ENCODE measurements around the gene SLC39A8. TPM values are rescaled to one million over a fixed set of nuclear protein-coding genes. Genes with fewer than 3 reads are reported as not detected.

Gene SLC39A8
- total RNA-seq, 2 experiments from 2014 or later, result 60.2 to 61.6 TPM

DNA sequence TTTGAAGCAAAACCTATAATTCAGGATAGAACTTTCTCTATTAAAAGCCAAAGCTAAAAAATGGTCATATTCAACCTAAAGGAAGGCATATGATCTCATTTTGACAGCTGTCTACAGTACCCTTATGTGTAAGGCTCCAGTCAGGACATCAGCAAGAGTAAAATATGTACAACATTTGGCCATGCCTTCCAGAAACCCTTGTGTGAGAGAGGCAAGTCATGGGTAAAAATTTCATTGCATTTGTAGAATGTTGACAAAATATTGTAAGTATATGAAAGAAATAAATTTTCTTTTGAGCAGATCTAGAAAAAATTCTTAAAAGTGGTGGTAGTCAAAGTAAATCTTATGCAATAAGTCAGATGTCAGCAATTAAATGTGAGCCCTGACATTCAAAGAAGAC lies 132.3 kb downstream of the SLC39A8 start:
- ATAC-seq, result no peak
- TF ChIP-seq, protein P1, sequence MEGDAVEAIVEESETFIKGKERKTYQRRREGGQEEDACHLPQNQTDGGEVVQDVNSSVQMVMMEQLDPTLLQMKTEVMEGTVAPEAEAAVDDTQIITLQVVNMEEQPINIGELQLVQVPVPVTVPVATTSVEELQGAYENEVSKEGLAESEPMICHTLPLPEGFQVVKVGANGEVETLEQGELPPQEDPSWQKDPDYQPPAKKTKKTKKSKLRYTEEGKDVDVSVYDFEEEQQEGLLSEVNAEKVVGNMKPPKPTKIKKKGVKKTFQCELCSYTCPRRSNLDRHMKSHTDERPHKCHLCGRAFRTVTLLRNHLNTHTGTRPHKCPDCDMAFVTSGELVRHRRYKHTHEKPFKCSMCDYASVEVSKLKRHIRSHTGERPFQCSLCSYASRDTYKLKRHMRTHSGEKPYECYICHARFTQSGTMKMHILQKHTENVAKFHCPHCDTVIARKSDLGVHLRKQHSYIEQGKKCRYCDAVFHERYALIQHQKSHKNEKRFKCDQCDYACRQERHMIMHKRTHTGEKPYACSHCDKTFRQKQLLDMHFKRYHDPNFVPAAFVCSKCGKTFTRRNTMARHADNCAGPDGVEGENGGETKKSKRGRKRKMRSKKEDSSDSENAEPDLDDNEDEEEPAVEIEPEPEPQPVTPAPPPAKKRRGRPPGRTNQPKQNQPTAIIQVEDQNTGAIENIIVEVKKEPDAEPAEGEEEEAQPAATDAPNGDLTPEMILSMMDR (IDR thresholded peaks at IDR 0.05), result no peak
- POLR2A ChIA-PET, result no interaction called here

More for the DNA sequence above, 132.3 kb downstream of the SLC39A8 start:
- H3K27ac Mint-ChIP-seq, result no peak overlapping the region
- peaks cover 2% of the 10 kb centered on the region for H3K27me3 Mint-ChIP-seq
- H3K36me3 Mint-ChIP-seq (ENCODE audit: low read depth), result no peaks in the 10 kb centered on the region
- no peaks in the 10 kb centered on the region for H3K9me3 Mint-ChIP-seq
- H3K4me1 Mint-ChIP-seq (ENCODE audit: low read depth), result no peaks in the 10 kb centered on the region
- CTCF ChIA-PET, result no interaction called here
- H3K4me3 Mint-ChIP-seq, result no peak overlapping the region
- no peak for DNase-seq
- intact Hi-C loops (cut with micrococcal nuclease), result no loop called here

Other genes with a start within 250 kb of the SLC39A8 start
- gene NFKB1, start 155.9 kb upstream of the SLC39A8 start, total RNA-seq, result 100 to 1,000 TPM; 224 to 230 TPM

Measured in activated CD8-positive, alpha-beta T cell treated with anti-CD3 and anti-CD28 coated beads for 36 hours (primary cell).